Lower leg skin (tissue), 3 donors: ENCODE results near the gene DPYD.

Experiments
- POLR2A ChIP-seq, 2 donors: fragments of 450-650 bp; IDR thresholded peaks; one replicate each; pipeline ENCODE4 v1.6.1; 2016 to 2017; ENCODE audit warnings: antibody characterized with exemption in 2 of 2, mild to moderate bottlenecking in 1 of 2, moderate library complexity in 1 of 2
- TF ChIP-seq, protein P1 (sequence below), 3 donors: fragments of 450-650 bp; IDR thresholded peaks; one replicate each; pipeline ENCODE4 v1.5.1; 2016; ENCODE audit warnings: antibody characterized with exemption in 3 of 3, mild to moderate bottlenecking in 3 of 3, moderate library complexity in 2 of 3

GRCh38 chr1:97207868-97208267 is 713.0 kb downstream of the DPYD start:
- TF ChIP-seq, protein P1, sequence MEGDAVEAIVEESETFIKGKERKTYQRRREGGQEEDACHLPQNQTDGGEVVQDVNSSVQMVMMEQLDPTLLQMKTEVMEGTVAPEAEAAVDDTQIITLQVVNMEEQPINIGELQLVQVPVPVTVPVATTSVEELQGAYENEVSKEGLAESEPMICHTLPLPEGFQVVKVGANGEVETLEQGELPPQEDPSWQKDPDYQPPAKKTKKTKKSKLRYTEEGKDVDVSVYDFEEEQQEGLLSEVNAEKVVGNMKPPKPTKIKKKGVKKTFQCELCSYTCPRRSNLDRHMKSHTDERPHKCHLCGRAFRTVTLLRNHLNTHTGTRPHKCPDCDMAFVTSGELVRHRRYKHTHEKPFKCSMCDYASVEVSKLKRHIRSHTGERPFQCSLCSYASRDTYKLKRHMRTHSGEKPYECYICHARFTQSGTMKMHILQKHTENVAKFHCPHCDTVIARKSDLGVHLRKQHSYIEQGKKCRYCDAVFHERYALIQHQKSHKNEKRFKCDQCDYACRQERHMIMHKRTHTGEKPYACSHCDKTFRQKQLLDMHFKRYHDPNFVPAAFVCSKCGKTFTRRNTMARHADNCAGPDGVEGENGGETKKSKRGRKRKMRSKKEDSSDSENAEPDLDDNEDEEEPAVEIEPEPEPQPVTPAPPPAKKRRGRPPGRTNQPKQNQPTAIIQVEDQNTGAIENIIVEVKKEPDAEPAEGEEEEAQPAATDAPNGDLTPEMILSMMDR (IDR thresholded peaks at IDR 0.05), result no peak
- TF ChIP-seq POLR2A (IDR thresholded peaks at IDR 0.05), result no peak
